Upper lobe of left lung (tissue), 6 donors: Measurements from ENCODE around the gene YPEL1. TPM values are rescaled to one million over a fixed set of nuclear protein-coding genes. Genes with fewer than 3 reads are reported as not detected.

Experiments
- ATAC-seq, 2 donors: fragments of 200-7000 bp; cut with Tn5 transposase; one replicate each; pipeline ENCODE4 v1.9.1; 2022; ENCODE audit warnings: mild to moderate bottlenecking in 2 of 2, moderate library complexity in 2 of 2; ENCODE audit not compliant: low FRiP score in 2 of 2
- DNase-seq, 2 donors: peaks; one replicate each; pipeline ENCODE4 v3.0.0-alpha.2; 2019 to 2020
- H3K27ac ChIP-seq, 4 donors: fragments of 200-600 bp; sonication (generic); one replicate each; pipeline ENCODE4 v1.5.1; 2016 to 2019
- H3K27me3 ChIP-seq, 4 donors: fragments of 200-600 bp; sonication (generic); one replicate each; pipeline ENCODE4 v1.5.1; 2017 to 2019
- H3K36me3 ChIP-seq, 4 donors: fragments of 200-600 bp; sonication (generic); one replicate each; pipeline ENCODE4 v1.5.1; 2016 to 2019
- H3K4me1 ChIP-seq, 4 donors: fragments of 200-600 bp; sonication (generic); one replicate each; pipeline ENCODE4 v1.5.1; 2018 to 2019
- H3K4me3 ChIP-seq, 4 donors: fragments of 200-600 bp; sonication (generic); one replicate each; pipeline ENCODE4 v1.5.1; 2017 to 2019; ENCODE audit warnings: mild to moderate bottlenecking in 2 of 4, moderate library complexity in 1 of 4
- H3K9me3 ChIP-seq, 4 donors: fragments of 200-600 bp; sonication (generic); one replicate each; pipeline ENCODE4 v1.5.1; 2018 to 2019
- CTCF ChIP-seq, 6 experiments: fragments of 450-650 bp in 4 of 6; fragments of 200-600 bp in 2 of 6; sonication (generic) in 2 of 6; IDR thresholded peaks; one replicate each; pipeline ENCODE4 v1.5.1; 2016 to 2019; ENCODE audit warnings: antibody characterized with exemption in 6 of 6
- EP300 ChIP-seq, 4 donors: sonication (generic); formaldehyde crosslinking; IDR thresholded peaks; one replicate each; pipeline ENCODE4 v1.5.1; 2017; ENCODE audit warnings: antibody characterized with exemption in 4 of 4, control low read depth in 2 of 4
- POLR2A ChIP-seq, 4 donors: fragments of 450-650 bp; IDR thresholded peaks; one replicate each; pipeline ENCODE4 v1.5.1; 2016 to 2017; ENCODE audit warnings: antibody characterized with exemption in 4 of 4, mild to moderate bottlenecking in 2 of 4
- POLR2AphosphoS5 ChIP-seq, 2 donors: sonication (generic); formaldehyde crosslinking; IDR thresholded peaks; one replicate each; pipeline ENCODE4 v1.5.1; 2017; ENCODE audit warnings: antibody characterized with exemption in 2 of 2
- WGBS, 2 donors: methylation state at CpG; one replicate each; pipeline ENCODE4 v1.1.5; 2017 to 2018; 5-methylcytosine and 5-hydroxymethylcytosine counted together
- total RNA-seq, 6 donors: library from RNA; depleted of rRNA in 4 of 6; stranded (reverse); fragments of >200 nt in 4 of 6; gene quantifications; one replicate each; pipeline versions ENCODE4 v1.1.0 to v1.2.1, GENCODE V29; 2016 to 2021
- donor health status: DM: no; HTN: no; CAD: no; lungs with moderate emphysema.
- donor health status: DM: no; HTN: yes; CAD: no; lungs with severe emphysema.

The YPEL1 gene
- total RNA-seq, 6 donors from 2014 or later = 4.4 to 11.6 (median 7.4) TPM

GRCh38 chr22:21652547-21653545 lies 82.7 kb downstream of the YPEL1 start:
- Histone ChIP-seq H3K4me3 (peak overlapping the region; percentile 51 to 60 (median 58)), H3K27ac (peak overlapping the region in 1 of 4 donors; percentile 36), H3K9me3 (no peaks in the 10 kb centered on the region), H3K27me3 (no peaks in the 10 kb centered on the region), H3K36me3 (peaks cover 0 to 10% (median 0%) of the 10 kb centered on the region in 4 donors), H3K4me1 (peaks cover 21 to 35% (median 25%) of the 10 kb centered on the region in 4 donors)
- peak in 1 of 2 donors; percentile 57 for DNase-seq
- WGBS, 2 donors = 30 to 33% methylated on average over 15 to 23 of the region's 40 CpGs
- TF ChIP-seq POLR2A (IDR thresholded peaks at IDR 0.05) (no peak), EP300 (IDR thresholded peaks at IDR 0.05) (no peak), POLR2AphosphoS5 (IDR thresholded peaks at IDR 0.05) (no peak), CTCF (IDR thresholded peaks at IDR 0.05) (no peak)
- no peak for ATAC-seq

GRCh38 chr22:21652010-21652546 lies 83.5 kb downstream of the YPEL1 start:
- peak; percentile 88 to 96 for ATAC-seq
- peak; percentile 95 to 97 for DNase-seq
- no peak for TF ChIP-seq CTCF (IDR thresholded peaks at IDR 0.05)
- no peak for TF ChIP-seq POLR2A (IDR thresholded peaks at IDR 0.05)
- H3K36me3 ChIP-seq = peaks cover 0 to 13% (median 0%) of the 10 kb centered on the region in 4 donors
- H3K9me3 ChIP-seq = no peaks in the 10 kb centered on the region
- peak overlapping the region in 3 of 4 donors; percentile 17 to 49 (median 36) for H3K27ac ChIP-seq
- 0 to 1% methylated on average over 20 to 30 of the region's 44 CpGs for WGBS, 2 donors
- no peaks in the 10 kb centered on the region for H3K27me3 ChIP-seq
- H3K4me1 ChIP-seq = peaks cover 16 to 29% (median 19%) of the 10 kb centered on the region in 4 donors
- H3K4me3 ChIP-seq = peak overlapping the region; percentile 51 to 60 (median 58)

- H3K4me1 ChIP-seq = peaks cover 16 to 28% (median 20%) of the 10 kb centered on the region in 4 donors
These were observed 84.0 kb downstream of the YPEL1 start for GRCh38 chr22:21651521-21652009.

More at GRCh38 chr22:21651521-21652009, 84.0 kb downstream of the YPEL1 start:
- 0 to 6% methylated on average over 8 to 24 of the region's 29 CpGs for WGBS, 2 donors
- no peaks in the 10 kb centered on the region for H3K9me3 ChIP-seq
- no peaks in the 10 kb centered on the region for H3K27me3 ChIP-seq
- DNase-seq = no peak
- peak in 1 of 2 donors; percentile 26 for ATAC-seq
- TF ChIP-seq POLR2AphosphoS5 (IDR thresholded peaks at IDR 0.05) (no peak), POLR2A (IDR thresholded peaks at IDR 0.05) (no peak), CTCF (IDR thresholded peaks at IDR 0.05) (no peak), EP300 (IDR thresholded peaks at IDR 0.05) (no peak)
- H3K4me3 ChIP-seq = peak overlapping the region; percentile 51 to 60 (median 58)
- peak overlapping the region in 2 of 4 donors; percentile 17 to 36 for H3K27ac ChIP-seq
- H3K36me3 ChIP-seq = peaks cover 0 to 15% (median 0%) of the 10 kb centered on the region in 4 donors
